Stimulated activated CD4-positive, alpha-beta T cell treated with anti-CD3 and anti-CD28 coated beads, Interleukin-2, amount 100 ng/mL, for 48 hours (primary cell): Measurements from ENCODE around the gene SERPINB12.

Experiments
- DNase-seq, 2 donors: peaks; one replicate each; pipeline ENCODE4 v3.0.0-alpha.2; 2020

Gene SERPINB12, protein sequence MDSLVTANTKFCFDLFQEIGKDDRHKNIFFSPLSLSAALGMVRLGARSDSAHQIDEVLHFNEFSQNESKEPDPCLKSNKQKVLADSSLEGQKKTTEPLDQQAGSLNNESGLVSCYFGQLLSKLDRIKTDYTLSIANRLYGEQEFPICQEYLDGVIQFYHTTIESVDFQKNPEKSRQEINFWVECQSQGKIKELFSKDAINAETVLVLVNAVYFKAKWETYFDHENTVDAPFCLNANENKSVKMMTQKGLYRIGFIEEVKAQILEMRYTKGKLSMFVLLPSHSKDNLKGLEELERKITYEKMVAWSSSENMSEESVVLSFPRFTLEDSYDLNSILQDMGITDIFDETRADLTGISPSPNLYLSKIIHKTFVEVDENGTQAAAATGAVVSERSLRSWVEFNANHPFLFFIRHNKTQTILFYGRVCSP

DNA sequence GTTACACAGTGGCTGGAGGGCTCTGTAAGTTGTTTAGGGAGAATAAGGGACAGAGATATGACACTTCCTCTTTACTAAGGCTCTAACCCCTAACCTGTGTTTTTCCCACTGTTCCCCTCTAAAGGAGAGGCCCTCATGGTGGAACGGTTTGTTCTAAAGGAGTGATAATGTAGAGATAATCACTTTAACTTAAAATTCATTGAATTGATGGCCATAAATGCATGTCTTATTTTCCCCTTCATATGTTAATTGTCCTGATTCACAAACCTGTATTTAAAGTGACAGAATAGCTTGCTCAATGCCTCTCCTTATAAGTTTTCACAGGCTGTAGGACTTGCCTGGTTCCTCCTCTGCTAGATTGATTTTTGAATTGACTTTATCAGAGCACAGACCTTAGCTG is at the start of gene SERPINB12:
TSS of gene SERPINB12 (plus strand) at position 301 of the 400 bp plus-strand sequence. CDS start 13,791 bp downstream, outside the sequence.
- DNase-seq = no peak

DNA sequence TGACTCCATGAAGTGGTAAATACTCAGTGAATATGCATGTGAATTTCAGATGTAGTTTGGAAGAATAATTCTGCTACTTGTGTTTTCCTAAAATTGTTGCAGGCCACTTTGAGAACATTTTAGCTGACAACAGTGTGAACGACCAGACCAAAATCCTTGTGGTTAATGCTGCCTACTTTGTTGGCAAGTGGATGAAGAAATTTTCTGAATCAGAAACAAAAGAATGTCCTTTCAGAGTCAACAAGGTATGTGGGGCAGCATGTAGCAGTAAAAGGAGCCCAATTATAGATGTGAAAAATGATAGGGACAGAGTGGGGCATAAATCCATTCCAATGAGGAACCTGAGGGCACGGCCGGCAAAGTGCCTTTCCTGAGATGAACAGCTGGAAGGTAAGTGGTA is 49.3 kb upstream of the SERPINB12 start:
- DNase-seq = no peak

DNA sequence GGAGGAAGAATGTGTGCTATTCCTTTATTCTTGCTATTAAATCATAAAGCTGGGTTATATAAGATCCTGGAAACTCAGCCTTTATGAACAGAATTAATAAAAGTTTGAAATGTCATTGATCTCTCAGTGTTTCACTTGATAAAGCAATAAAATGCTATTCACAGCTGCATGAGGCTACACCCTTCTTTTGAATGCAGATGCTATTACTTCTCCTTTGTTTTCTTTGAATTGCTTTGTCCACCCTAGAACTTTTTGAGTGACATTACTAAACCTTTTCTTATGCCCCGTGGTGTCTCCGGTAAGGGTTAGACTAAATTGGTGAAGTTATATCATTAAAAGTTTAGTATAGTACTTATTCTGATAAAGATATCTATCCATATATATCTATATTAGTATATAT is 46.5 kb upstream of the SERPINB12 start:
- DNase-seq = no peak

- peak; percentile 43 to 49 for DNase-seq
These were observed 36.4 kb upstream of the SERPINB12 start for GRCh38 chr18:63505566-63506335.

DNA sequence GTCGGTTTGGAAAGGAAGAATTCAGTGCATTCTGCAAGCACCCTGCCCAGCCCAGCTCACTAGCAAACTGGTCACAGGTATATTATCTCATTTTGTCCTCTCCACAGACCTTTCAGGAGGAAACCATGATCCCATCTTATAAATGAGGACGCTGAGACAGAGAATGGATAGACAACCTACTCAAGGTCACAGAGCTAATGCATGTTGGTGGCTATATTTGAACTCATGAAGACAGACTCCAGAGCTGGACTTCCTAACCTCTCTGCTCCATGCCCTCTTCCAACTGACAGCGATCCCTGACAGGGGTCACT is 35.9 kb upstream of the SERPINB12 start:
- DNase-seq = no peak

DNA sequence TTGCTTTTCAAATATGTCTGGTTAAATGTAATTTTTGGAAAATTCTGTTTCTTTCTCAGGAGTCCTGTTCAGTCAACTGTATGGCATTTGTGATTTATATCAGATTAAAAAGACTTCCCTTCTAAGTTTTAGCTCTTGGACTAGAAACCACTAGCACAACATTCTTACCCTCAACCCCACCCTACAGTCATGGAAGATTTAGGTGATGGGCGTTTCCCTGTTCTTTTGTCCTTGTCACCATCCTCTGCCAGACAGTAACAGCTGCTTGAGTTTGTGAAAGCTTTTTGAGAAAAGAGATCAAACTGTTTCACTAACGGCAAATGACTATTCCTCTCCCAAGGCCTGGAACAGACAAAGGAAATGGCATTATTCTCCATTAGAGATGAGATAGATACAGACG is 33.6 kb upstream of the SERPINB12 start:
- DNase-seq = no peak

DNA sequence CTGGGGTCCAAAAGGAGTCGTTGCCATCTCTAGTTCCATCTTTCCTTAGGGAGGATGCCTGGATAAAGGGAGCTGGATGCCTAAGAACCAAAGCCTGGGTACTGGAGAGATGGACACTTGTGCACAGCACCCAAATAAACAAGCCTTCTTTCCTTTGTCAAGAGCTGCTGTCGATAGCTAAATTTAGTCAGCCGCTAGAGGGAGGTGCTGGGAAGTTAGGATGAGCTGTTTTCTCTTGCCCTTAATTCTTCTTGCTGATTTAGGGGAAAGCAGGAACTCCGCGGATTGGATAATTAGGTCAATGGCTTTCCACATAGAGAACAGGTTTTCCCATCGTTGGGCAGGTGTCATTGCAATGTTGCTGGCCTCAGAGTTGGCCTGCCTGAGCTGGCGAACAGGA is 30.9 kb upstream of the SERPINB12 start:
- no peak for DNase-seq

DNA sequence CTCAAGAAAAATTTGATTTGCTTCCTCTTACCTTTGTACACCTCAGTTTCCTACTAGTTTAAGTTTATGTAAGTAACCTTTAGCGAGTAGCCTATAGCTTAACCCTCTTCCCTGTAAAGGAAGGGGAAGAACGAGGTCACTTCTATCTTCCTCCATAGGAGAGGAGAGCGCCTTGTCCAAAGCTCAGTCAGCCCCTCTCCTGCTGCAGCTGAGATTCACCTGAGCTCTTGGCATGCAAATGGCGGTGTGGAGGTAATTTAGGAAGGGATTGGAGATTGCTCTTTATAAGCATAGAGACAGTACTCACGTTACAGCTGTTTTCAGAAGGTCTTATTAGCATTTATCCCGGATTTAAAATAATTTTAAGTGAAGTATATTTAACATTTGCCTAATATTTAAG is 27.8 kb upstream of the SERPINB12 start:
- no peak for DNase-seq

- no peak for DNase-seq
These were observed 27.1 kb upstream of the SERPINB12 start for GRCh38 chr18:63514888-63515678.

- DNase-seq = no peak
These were observed 26.4 kb upstream of the SERPINB12 start for GRCh38 chr18:63515801-63516200.

DNA sequence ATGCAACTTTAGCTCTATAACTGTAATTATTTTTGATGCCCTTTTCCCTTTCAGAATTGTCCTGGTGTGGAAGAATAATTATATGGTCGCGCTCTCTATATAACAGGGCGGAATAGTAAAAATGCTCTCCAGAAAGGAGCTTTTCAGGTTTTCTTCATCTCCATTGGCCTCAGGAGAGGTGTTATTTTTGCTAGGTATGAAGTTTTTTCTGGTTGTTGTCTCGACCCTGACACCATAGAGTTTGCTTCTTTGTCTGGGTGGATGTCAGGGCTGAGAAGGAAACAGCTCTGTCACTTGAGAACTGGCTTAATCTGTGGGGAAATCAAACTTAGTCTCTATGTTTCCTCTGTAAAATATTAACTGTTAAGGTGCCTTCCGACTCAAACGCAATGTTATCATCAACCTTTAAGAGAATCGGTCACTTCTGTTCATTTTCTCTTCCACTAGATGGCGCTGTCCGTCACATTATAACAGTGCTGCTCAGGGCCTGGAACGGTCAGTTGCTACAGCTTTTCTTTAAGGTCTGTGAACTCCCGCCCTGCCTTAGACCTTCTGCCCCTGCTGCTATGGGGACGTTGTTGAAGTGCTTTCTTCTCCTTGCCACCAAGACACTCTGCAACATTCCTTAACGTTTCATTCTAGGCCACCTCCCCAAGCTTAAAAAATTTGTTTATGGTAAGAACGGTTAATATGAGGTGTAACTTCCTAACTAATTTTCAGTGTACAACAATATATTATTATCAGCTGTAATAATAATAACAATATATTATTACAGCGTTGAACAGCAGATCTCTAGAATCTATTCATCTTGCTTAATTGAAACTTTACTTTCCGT is 23.8 kb upstream of the SERPINB12 start:
- DNase-seq = peak; percentile 41 to 48

DNA sequence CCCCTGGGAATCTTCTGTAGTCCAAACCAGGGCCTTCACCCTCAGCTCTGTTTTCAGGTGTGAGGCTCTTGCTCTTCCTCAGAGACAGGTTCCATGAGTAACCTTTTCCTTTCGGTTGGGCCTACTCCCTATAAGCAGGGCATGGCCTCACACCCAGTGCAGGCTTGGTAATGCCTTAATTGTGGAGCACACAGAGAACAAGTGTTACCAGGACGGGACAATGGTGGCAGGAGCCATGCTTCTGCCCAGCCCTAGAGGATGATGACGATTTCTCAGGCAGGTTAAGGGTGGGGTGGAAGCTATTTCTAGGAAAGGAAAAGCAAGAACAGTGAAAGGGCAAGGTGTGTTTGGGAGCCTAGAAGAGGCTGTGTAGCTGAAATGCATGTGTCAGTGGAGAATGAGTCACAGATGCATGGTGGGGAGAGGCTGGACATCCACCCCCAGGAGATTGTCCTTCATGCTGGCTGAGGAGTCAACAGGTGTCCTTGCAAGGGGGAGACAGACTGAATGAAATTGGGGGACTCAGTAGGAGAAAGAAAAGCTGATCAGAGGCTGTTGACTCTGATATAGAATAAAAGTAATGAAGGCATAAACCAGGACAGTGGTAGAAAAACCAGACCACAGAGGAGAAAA is 22.0 kb upstream of the SERPINB12 start:
- no peak for DNase-seq

- DNase-seq = no peak
These were observed 18.5 kb upstream of the SERPINB12 start for GRCh38 chr18:63523660-63524059.

- no peak for DNase-seq
These were observed 14.9 kb upstream of the SERPINB12 start for GRCh38 chr18:63527251-63527650.

GRCh38 chr18:63528863-63529492 is 13.2 kb upstream of the SERPINB12 start:
- no peak for DNase-seq

DNA sequence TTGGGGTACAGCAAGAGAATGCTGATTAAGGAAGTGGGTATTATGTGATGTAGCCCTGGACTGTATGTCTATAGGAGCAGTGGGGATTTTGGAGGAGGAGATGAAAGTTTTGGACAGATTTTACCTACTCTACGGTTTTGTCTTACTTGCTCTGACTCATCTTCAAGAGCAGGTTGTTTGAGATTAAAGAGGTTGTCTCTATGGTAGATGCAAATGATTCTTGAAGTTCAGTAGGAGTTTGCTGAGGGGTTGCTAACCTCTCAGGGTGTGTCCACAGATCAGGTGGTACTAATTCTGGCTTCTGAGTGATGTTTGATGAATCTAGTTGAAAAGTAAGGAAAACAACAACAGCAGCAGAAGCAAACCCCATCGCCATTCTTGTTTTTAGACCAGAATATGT is 9.7 kb upstream of the SERPINB12 start:
- no peak for DNase-seq

- no peak for DNase-seq
These were observed 7.6 kb upstream of the SERPINB12 start for GRCh38 chr18:63534615-63535014.

GRCh38 chr18:63539904-63540510 is 2.2 kb upstream of the SERPINB12 start:
- DNase-seq = no peak

GRCh38 chr18:63544017-63544416 is 1.8 kb downstream of the SERPINB12 start:
- no peak for DNase-seq

DNA sequence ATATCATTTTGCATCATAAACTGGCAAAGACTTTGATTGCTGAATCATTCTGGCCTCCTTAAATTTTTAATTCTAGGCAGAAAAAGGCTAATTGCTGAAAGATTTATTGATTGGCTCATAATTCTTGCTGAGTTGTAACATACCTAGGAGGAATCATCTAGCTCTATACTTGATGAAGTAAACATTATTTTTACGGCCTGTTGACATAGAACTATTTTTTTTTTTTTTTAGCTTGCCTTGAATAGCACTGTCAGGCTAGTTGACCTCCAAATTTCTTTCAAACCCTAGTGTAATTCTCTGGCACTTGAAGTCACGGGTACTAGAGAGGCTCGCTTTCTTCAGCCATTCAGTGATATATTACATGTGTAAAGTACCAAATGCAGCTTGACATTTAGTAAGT is 2.8 kb downstream of the SERPINB12 start:
- no peak for DNase-seq

- DNase-seq = no peak
These were observed 7.9 kb downstream of the SERPINB12 start for GRCh38 chr18:63550068-63550467.
